Measurements from ENCODE around the gene ARSA.

DNA sequence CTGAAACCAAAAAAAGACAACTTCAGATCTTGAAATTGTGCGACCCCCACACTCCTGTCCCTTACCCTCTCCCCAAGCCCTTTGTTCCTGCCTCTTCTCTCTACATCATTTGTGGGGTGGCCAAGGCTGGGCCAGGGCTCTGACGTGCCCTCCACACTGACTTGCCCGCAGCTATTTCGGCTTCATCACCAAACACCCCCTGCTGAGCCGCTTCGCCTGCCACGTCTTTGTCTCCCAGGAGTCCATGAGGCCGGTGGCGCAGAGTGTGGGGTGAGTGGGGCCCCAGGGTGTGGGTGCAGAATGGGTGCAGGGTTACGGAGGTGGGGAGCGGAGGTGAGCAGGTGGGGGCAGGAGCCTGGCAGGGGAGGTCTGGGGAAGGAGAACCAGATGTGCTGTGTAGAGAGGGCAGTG lies 17.9 kb downstream of the ARSA start:
- TF ChIP-seq, protein P1, sequence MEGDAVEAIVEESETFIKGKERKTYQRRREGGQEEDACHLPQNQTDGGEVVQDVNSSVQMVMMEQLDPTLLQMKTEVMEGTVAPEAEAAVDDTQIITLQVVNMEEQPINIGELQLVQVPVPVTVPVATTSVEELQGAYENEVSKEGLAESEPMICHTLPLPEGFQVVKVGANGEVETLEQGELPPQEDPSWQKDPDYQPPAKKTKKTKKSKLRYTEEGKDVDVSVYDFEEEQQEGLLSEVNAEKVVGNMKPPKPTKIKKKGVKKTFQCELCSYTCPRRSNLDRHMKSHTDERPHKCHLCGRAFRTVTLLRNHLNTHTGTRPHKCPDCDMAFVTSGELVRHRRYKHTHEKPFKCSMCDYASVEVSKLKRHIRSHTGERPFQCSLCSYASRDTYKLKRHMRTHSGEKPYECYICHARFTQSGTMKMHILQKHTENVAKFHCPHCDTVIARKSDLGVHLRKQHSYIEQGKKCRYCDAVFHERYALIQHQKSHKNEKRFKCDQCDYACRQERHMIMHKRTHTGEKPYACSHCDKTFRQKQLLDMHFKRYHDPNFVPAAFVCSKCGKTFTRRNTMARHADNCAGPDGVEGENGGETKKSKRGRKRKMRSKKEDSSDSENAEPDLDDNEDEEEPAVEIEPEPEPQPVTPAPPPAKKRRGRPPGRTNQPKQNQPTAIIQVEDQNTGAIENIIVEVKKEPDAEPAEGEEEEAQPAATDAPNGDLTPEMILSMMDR (IDR thresholded peaks at IDR 0.05 in 4 of 5, conservative IDR thresholded peaks at IDR 0.05 in 1 of 5), result no peak
- no peak for TF ChIP-seq POLR2A (IDR thresholded peaks at IDR 0.05)
